HEK293 (cell line): ENCODE measurements around the gene DSE.
A peak's percentile ranks its signal among the peaks of the same experiment; 100 is the strongest.

Source experiments
- CTCF ChIA-PET: fragments of 350-600 bp; formaldehyde crosslinking; extraction: SDS; loops from one replicate; lab custom pipeline; 2021; ENCODE audit warnings: antibody characterized with exemption; lab: Yijun Ruan, JAX
- POLR2A ChIA-PET: fragments of 300-600 bp; formaldehyde crosslinking; extraction: SDS; loops from one replicate; lab custom pipeline; 2020; ENCODE audit warnings: antibody characterized with exemption, inconsistent platforms; lab: Yijun Ruan, JAX
- H3K27ac ChIP-seq: fragments of 200-500 bp; sonication (Bioruptor generic); 2 replicates; pipeline ENCODE4 v1.5.1; 2014; ENCODE audit warnings: low read depth, low read length, control low read depth, inconsistent platforms; ENCODE audit errors: extremely low read depth
- H3K36me3 ChIP-seq, 2 experiments: fragments of 200-500 bp in 1 of 2; sonication (Bioruptor generic) in 1 of 2; 1 replicate in 1 of 2; 2 replicates in 1 of 2; pipeline ENCODE4 v1.5.1; 2014 to 2017; ENCODE audit warnings: inconsistent platforms in 2 of 2, low read length in 2 of 2; ENCODE audit not compliant: control insufficient read depth in 2 of 2, insufficient read depth in 1 of 2
- H3K4me1 ChIP-seq: fragments of 200-500 bp; sonication (Bioruptor generic); 2 replicates; pipeline ENCODE4 v1.5.1; 2014; ENCODE audit warnings: mild to moderate bottlenecking, low read length, inconsistent platforms; ENCODE audit not compliant: control insufficient read depth, insufficient read depth
- H3K4me3 ChIP-seq: 2 replicates; pipeline ENCODE4 v1.5.1; 2011; ENCODE audit warnings: low read depth, mild to moderate bottlenecking, control low read depth, low read length, moderate library complexity
- H3K9me3 ChIP-seq: fragments of 200-500 bp; sonication (Bioruptor generic); 2 replicates; pipeline ENCODE4 v1.5.1; 2014; ENCODE audit warnings: low read depth, low read length, inconsistent platforms; ENCODE audit not compliant: control insufficient read depth, insufficient read depth
- GFI1B ChIP-seq: fragments of 450-650 bp; formaldehyde crosslinking; IDR thresholded peaks from 2 replicates; pipeline ENCODE4 v1.5.1; 2016; ENCODE audit warnings: missing biosample characterization, missing genetic modification characterization
- KLF8 ChIP-seq: fragments of 450-650 bp; formaldehyde crosslinking; IDR thresholded peaks from 2 replicates; pipeline ENCODE4 v1.5.1; 2016; ENCODE audit warnings: missing biosample characterization, missing genetic modification characterization
- TRIM28 ChIP-seq: IDR thresholded peaks from 2 replicates; pipeline ENCODE4 v1.6.1; 2011; ENCODE audit warnings: low read length, control low read depth, borderline replicate concordance
- ZNF114 ChIP-seq: fragments of 450-650 bp; formaldehyde crosslinking; IDR thresholded peaks from 2 replicates; pipeline ENCODE4 v1.5.0; 2017; ENCODE audit warnings: missing biosample characterization, missing genetic modification characterization
- ZNF146 ChIP-seq: fragments of 450-650 bp; formaldehyde crosslinking; IDR thresholded peaks from 2 replicates; pipeline ENCODE4 v1.5.1; 2016; ENCODE audit warnings: missing biosample characterization, missing genetic modification characterization
- ZNF324 ChIP-seq: fragments of 450-650 bp; formaldehyde crosslinking; IDR thresholded peaks from 2 replicates; pipeline ENCODE4 v1.5.1; 2016; ENCODE audit warnings: missing biosample characterization, missing genetic modification characterization
- ZNF335 ChIP-seq: fragments of 450-650 bp; formaldehyde crosslinking; conservative IDR thresholded peaks from 2 replicates; pipeline ENCODE4 v1.5.1; 2016; ENCODE audit warnings: missing biosample characterization, missing genetic modification characterization
- ZNF350 ChIP-seq: fragments of 450-650 bp; formaldehyde crosslinking; IDR thresholded peaks from 2 replicates; pipeline ENCODE4 v1.5.0; 2017; ENCODE audit warnings: missing biosample characterization, mild to moderate bottlenecking, missing genetic modification characterization
- ZNF394 ChIP-seq: fragments of 450-650 bp; formaldehyde crosslinking; IDR thresholded peaks from 2 replicates; pipeline ENCODE4 v1.5.1; 2016; ENCODE audit warnings: missing biosample characterization, missing genetic modification characterization, mild to moderate bottlenecking, moderate library complexity, borderline replicate concordance
- ZNF514 ChIP-seq: fragments of 450-650 bp; formaldehyde crosslinking; IDR thresholded peaks from 2 replicates; pipeline ENCODE4 v1.5.1; 2016; ENCODE audit warnings: missing biosample characterization, missing genetic modification characterization
- ZNF549 ChIP-seq: fragments of 450-650 bp; IDR thresholded peaks from 2 replicates; pipeline ENCODE4 v1.5.1; 2018; ENCODE audit warnings: missing biosample characterization, missing genetic modification characterization, mild to moderate bottlenecking, inconsistent platforms, moderate library complexity
- ZNF777 ChIP-seq: fragments of 450-650 bp; formaldehyde crosslinking; IDR thresholded peaks from 2 replicates; pipeline ENCODE4 v1.5.1; 2017; ENCODE audit warnings: missing biosample characterization, missing genetic modification characterization, borderline replicate concordance
- TF ChIP-seq, protein P1 (sequence below): fragments of 450-650 bp; formaldehyde crosslinking; IDR thresholded peaks from 2 replicates; pipeline ENCODE4 v1.5.1; 2016; ENCODE audit warnings: missing biosample characterization, missing genetic modification characterization
- TF ChIP-seq, protein P2 (sequence below): fragments of 450-650 bp; formaldehyde crosslinking; IDR thresholded peaks from 2 replicates; pipeline ENCODE4 v1.5.1; 2016; ENCODE audit warnings: missing biosample characterization, missing genetic modification characterization
- TF ChIP-seq, protein P3 (sequence below): fragments of 450-650 bp; formaldehyde crosslinking; optimal IDR thresholded peaks from 2 replicates; pipeline ENCODE3; 2016; ENCODE audit warnings: missing biosample characterization, mild to moderate bottlenecking, missing genetic modification characterization
- TF ChIP-seq, protein P4 (sequence below): fragments of 450-650 bp; formaldehyde crosslinking; IDR thresholded peaks from 2 replicates; pipeline ENCODE4 v1.5.1; 2016; ENCODE audit warnings: missing biosample characterization, missing genetic modification characterization
- TF ChIP-seq, protein P5 (sequence below): fragments of 450-650 bp; formaldehyde crosslinking; IDR thresholded peaks from 2 replicates; pipeline ENCODE4 v1.5.1; 2016; ENCODE audit warnings: missing biosample characterization, missing genetic modification characterization

The DSE gene

DNA sequence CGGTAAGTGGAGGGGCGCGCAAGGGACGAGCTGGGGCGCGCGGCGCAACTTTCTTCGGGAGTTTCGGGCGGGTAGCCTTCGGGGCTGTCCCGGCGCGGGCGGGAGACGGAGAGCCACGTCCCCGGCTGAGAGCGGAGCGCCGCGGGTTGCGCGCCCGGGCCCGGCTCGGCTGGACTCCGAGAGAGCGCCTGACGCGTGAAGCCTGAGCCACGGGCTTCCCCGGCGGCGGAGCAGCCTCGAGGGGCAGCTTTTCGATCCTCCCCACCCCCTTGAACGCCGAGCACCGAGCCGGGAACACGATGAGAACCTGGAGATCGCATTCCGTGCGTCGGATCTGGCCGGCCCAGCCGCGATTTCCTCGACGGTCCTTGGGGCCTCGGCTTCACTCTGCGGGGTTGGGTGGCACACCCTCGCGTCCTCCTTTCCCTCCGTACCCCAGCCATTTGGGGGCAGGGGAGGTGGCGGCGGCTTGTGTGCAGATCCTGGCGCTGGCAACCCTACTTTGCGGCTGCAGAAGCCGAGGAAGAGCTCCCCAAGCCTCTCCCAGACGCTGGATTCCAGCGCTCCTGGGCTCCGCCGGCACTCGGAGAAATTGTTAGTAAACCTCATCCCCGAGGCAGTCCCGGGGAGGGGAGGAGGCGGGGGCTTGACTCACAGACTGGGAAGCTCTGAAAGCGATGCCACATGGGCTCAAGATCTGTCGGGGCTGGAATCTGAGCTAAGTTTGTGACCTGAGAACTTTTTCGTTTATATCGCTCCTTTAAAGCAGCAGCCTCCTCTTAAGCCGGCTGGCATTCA, 572 bp downstream of the DSE start (continued):
- TF ChIP-seq, protein P1, sequence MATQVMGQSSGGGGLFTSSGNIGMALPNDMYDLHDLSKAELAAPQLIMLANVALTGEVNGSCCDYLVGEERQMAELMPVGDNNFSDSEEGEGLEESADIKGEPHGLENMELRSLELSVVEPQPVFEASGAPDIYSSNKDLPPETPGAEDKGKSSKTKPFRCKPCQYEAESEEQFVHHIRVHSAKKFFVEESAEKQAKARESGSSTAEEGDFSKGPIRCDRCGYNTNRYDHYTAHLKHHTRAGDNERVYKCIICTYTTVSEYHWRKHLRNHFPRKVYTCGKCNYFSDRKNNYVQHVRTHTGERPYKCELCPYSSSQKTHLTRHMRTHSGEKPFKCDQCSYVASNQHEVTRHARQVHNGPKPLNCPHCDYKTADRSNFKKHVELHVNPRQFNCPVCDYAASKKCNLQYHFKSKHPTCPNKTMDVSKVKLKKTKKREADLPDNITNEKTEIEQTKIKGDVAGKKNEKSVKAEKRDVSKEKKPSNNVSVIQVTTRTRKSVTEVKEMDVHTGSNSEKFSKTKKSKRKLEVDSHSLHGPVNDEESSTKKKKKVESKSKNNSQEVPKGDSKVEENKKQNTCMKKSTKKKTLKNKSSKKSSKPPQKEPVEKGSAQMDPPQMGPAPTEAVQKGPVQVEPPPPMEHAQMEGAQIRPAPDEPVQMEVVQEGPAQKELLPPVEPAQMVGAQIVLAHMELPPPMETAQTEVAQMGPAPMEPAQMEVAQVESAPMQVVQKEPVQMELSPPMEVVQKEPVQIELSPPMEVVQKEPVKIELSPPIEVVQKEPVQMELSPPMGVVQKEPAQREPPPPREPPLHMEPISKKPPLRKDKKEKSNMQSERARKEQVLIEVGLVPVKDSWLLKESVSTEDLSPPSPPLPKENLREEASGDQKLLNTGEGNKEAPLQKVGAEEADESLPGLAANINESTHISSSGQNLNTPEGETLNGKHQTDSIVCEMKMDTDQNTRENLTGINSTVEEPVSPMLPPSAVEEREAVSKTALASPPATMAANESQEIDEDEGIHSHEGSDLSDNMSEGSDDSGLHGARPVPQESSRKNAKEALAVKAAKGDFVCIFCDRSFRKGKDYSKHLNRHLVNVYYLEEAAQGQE (tag by site-specific recombination): peak; percentile 39
- TF ChIP-seq ZNF114 (tag by site-specific recombination): no peak
- TF ChIP-seq, protein P2, sequence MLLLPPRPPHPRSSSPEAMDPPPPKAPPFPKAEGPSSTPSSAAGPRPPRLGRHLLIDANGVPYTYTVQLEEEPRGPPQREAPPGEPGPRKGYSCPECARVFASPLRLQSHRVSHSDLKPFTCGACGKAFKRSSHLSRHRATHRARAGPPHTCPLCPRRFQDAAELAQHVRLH (tag by site-specific recombination): no peak
- peak; percentile 96 for TF ChIP-seq ZNF777 (tag by site-specific recombination)
- TF ChIP-seq ZNF514 (tag by site-specific recombination): no peak
- 0 out of 2 replicates have a peak, but pooled peaks have one; percentile 0 for TF ChIP-seq ZNF146
- TF ChIP-seq, protein P3, sequence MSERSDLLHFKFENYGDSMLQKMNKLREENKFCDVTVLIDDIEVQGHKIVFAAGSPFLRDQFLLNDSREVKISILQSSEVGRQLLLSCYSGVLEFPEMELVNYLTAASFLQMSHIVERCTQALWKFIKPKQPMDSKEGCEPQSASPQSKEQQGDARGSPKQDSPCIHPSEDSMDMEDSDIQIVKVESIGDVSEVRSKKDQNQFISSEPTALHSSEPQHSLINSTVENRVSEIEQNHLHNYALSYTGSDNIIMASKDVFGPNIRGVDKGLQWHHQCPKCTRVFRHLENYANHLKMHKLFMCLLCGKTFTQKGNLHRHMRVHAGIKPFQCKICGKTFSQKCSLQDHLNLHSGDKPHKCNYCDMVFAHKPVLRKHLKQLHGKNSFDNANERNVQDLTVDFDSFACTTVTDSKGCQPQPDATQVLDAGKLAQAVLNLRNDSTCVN (tag by site-specific recombination): peak; percentile 100
- TF ChIP-seq, protein P4, sequence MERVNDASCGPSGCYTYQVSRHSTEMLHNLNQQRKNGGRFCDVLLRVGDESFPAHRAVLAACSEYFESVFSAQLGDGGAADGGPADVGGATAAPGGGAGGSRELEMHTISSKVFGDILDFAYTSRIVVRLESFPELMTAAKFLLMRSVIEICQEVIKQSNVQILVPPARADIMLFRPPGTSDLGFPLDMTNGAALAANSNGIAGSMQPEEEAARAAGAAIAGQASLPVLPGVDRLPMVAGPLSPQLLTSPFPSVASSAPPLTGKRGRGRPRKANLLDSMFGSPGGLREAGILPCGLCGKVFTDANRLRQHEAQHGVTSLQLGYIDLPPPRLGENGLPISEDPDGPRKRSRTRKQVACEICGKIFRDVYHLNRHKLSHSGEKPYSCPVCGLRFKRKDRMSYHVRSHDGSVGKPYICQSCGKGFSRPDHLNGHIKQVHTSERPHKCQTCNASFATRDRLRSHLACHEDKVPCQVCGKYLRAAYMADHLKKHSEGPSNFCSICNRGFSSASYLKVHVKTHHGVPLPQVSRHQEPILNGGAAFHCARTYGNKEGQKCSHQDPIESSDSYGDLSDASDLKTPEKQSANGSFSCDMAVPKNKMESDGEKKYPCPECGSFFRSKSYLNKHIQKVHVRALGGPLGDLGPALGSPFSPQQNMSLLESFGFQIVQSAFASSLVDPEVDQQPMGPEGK (tag by site-specific recombination): peak; percentile 12; the same call in 1 of the 2 replicates
- TF ChIP-seq, protein P5, sequence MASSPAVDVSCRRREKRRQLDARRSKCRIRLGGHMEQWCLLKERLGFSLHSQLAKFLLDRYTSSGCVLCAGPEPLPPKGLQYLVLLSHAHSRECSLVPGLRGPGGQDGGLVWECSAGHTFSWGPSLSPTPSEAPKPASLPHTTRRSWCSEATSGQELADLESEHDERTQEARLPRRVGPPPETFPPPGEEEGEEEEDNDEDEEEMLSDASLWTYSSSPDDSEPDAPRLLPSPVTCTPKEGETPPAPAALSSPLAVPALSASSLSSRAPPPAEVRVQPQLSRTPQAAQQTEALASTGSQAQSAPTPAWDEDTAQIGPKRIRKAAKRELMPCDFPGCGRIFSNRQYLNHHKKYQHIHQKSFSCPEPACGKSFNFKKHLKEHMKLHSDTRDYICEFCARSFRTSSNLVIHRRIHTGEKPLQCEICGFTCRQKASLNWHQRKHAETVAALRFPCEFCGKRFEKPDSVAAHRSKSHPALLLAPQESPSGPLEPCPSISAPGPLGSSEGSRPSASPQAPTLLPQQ: peak; percentile 16
- TF ChIP-seq KLF8 (tag by site-specific recombination): 0 out of 2 replicates have a peak, but pooled peaks have one; percentile 25
- TF ChIP-seq ZNF394 (tag by site-specific recombination): peak; percentile 47; the same call in 1 of the 2 replicates
- peak; percentile 99 for TF ChIP-seq ZNF335 (tag by site-specific recombination)
- peak; percentile 63; the same call in 1 of the 2 replicates for TF ChIP-seq ZNF324 (tag by site-specific recombination)

DNA sequence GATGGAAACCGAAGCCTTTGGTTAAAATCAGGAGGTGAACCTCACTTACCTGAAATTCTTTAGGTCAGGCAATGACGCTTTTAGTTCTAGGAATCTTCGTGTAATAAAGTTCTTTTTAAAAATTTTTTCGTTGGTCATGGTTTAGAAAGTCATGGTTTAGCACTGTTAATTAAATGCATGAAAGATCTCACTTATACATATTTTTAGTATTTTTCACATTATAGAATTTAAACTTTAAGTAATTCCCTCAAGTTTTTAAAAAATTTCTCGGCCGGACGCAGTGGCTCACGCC, 1.1 kb downstream of the DSE start:
- no peak for TF ChIP-seq TRIM28
- TF ChIP-seq ZNF350 (tag by site-specific recombination): no peak
- no peak for TF ChIP-seq GFI1B (tag by site-specific recombination)
- TF ChIP-seq ZNF549: no peak
- TF ChIP-seq, all 188 proteins: peak for 0
- H3K9me3 ChIP-seq: no peaks in the 10 kb centered on the region
- peak overlapping the region; percentile 96 for H3K27ac ChIP-seq
- peaks cover 6% of the 10 kb centered on the region; the same call in 1 of the 2 replicates for H3K4me1 ChIP-seq
- H3K36me3 ChIP-seq: no peaks in the 10 kb centered on the region
- POLR2A ChIA-PET: interaction anchor here (0.7 to 3.0 kb wide), 18 partner anchors 10 to 244 kb away, joined by 3 to 14 read pairs (median 4); partner anchors contain the start of genes CALHM5, RSPH4A and TSPYL1
- H3K4me3 ChIP-seq: peak overlapping the region; percentile 87
- CTCF ChIA-PET: interaction anchor here (0.6 to 2.0 kb wide), 11 partner anchors 11 to 975 kb away, joined by 3 to 8 read pairs (median 4); partner anchors contain the start of gene CALHM5
